Endodermal cell (in vitro differentiated cells): ENCODE measurements around the gene UMAD1. TPM values are rescaled to one million over a fixed set of nuclear protein-coding genes. Genes with fewer than 3 reads are reported as not detected.

ENCODE experiments used
- DNase-seq: peaks from one replicate; pipeline ENCODE4 v3.0.0-alpha.2; 2017
- H3K27ac ChIP-seq: 2 replicates; pipeline ENCODE4 v1.5.1; 2013; ENCODE audit warnings: mild to moderate bottlenecking, low read depth, low read length, moderate library complexity
- H3K27me3 ChIP-seq: 2 replicates; pipeline ENCODE4 v1.6.1; 2013; ENCODE audit warnings: mild to moderate bottlenecking, low read length, moderate library complexity; ENCODE audit not compliant: insufficient read depth, control insufficient read depth, poor library complexity, severe bottlenecking
- H3K36me3 ChIP-seq: 2 replicates; pipeline ENCODE4 v1.7.0; 2013; ENCODE audit warnings: mild to moderate bottlenecking, low read length, moderate library complexity; ENCODE audit not compliant: control insufficient read depth, insufficient read depth
- H3K4me1 ChIP-seq: one replicate; pipeline ENCODE4 v1.7.0; 2013; ENCODE audit warnings: low read length; ENCODE audit not compliant: control insufficient read depth, insufficient read depth
- H3K4me3 ChIP-seq: 2 replicates; pipeline ENCODE4 v1.5.1; 2013; ENCODE audit warnings: mild to moderate bottlenecking, low read length, moderate library complexity
- H3K9ac ChIP-seq: 2 replicates; pipeline ENCODE4 v1.6.1; 2013; ENCODE audit warnings: mild to moderate bottlenecking, low read length, moderate library complexity; ENCODE audit not compliant: poor library complexity, severe bottlenecking; ENCODE audit errors: extremely low read depth
- H3K9me3 ChIP-seq: 2 replicates; pipeline ENCODE4 v1.6.1; 2013; ENCODE audit warnings: mild to moderate bottlenecking, low read length, moderate library complexity; ENCODE audit not compliant: control insufficient read depth
- H3K27ac Mint-ChIP-seq: 2 replicates; pipeline ENCODE4 v1.8.0; 2020; ENCODE audit warnings: mixed read lengths
- H3K27me3 Mint-ChIP-seq: 2 replicates; pipeline ENCODE4 v1.8.0; 2021; ENCODE audit warnings: mild to moderate bottlenecking, mixed read lengths; ENCODE audit not compliant: insufficient read depth
- H3K36me3 Mint-ChIP-seq: 2 replicates; pipeline ENCODE4 v1.8.0; 2020; ENCODE audit warnings: low read depth, mixed read lengths
- H3K4me1 Mint-ChIP-seq: 2 replicates; pipeline ENCODE4 v1.8.0; 2020; ENCODE audit warnings: mixed read lengths
- H3K4me3 Mint-ChIP-seq: 2 replicates; pipeline ENCODE4 v1.8.0; 2020; ENCODE audit warnings: mild to moderate bottlenecking, moderate library complexity, mixed read lengths
- H3K9me3 Mint-ChIP-seq: 2 replicates; pipeline ENCODE4 v1.8.0; 2020; ENCODE audit warnings: mild to moderate bottlenecking, mixed read lengths
- CTCF ChIP-seq: fragments of 200-600 bp; sonication (generic); conservative IDR thresholded peaks from 2 replicates; pipeline ENCODE4 v1.5.0; 2021; ENCODE audit warnings: antibody characterized with exemption, mild to moderate bottlenecking
- WGBS, 2 experiments: methylation state at CpG; one replicate each; pipeline versions ENCODE4 v1.1.5 to v1.1.7; 2013; ENCODE audit warnings: missing lambda C conversion rate in 2 of 2, mixed read lengths in 1 of 2; ENCODE audit not compliant: insufficient coverage in 1 of 2, insufficient read length in 1 of 2; 5-methylcytosine and 5-hydroxymethylcytosine counted together
- total RNA-seq, 2 donors: library from RNA; stranded (reverse); fragmentation: NEBNext Ultra II Directional in 1 of 2; extraction: Animal tissue kit (Norgen Biotek cat#: 25700) in 1 of 2; gene quantifications; 2 replicates in 1 of 2; 3 replicates in 1 of 2; pipeline ENCODE4 v1.2.1, GENCODE V29; 2021

Gene UMAD1
- total RNA-seq, 2 donors from 2014 or later, result 9.7 to 10.3 TPM

- no peaks in the 10 kb centered on the region for H3K27me3 Mint-ChIP-seq
- no peak for DNase-seq
- H3K36me3 Mint-ChIP-seq, result no peaks in the 10 kb centered on the region
- Histone ChIP-seq H3K27me3 (no peaks in the 10 kb centered on the region), H3K36me3 (no peaks in the 10 kb centered on the region), H3K27ac (no peak overlapping the region), H3K9me3 (no peaks in the 10 kb centered on the region), H3K4me3 (no peak overlapping the region), H3K9ac (no peak overlapping the region), H3K4me1 (no peaks in the 10 kb centered on the region)
- no peak overlapping the region for H3K4me3 Mint-ChIP-seq
- H3K27ac Mint-ChIP-seq, result no peak overlapping the region
- H3K9me3 Mint-ChIP-seq, result no peaks in the 10 kb centered on the region
- no peak for TF ChIP-seq CTCF
- 100% methylated on average over 1 of the region's 1 CpG for WGBS, 2 experiments
- peaks cover 3% of the 10 kb centered on the region for H3K4me1 Mint-ChIP-seq
Measured at GRCh38 chr7:7779888-7780287, 139.3 kb downstream of the UMAD1 start.

GRCh38 chr7:7783001-7783400, 142.4 kb downstream of the UMAD1 start:
- no peaks in the 10 kb centered on the region for H3K36me3 Mint-ChIP-seq
- H3K27me3 Mint-ChIP-seq, result no peaks in the 10 kb centered on the region
- WGBS, 2 experiments, result 100% methylated on average over 1 of the region's 1 CpG
- Histone ChIP-seq H3K9me3 (no peaks in the 10 kb centered on the region), H3K36me3 (no peaks in the 10 kb centered on the region), H3K4me1 (no peaks in the 10 kb centered on the region), H3K4me3 (no peak overlapping the region), H3K27ac (no peak overlapping the region), H3K27me3 (no peaks in the 10 kb centered on the region), H3K9ac (no peak overlapping the region)
- DNase-seq, result no peak
- no peaks in the 10 kb centered on the region for H3K9me3 Mint-ChIP-seq
- H3K4me1 Mint-ChIP-seq, result peaks cover 3% of the 10 kb centered on the region
- no peak for TF ChIP-seq CTCF
- H3K27ac Mint-ChIP-seq, result no peak overlapping the region
- no peak overlapping the region for H3K4me3 Mint-ChIP-seq

GRCh38 chr7:7785344-7785973, 144.9 kb downstream of the UMAD1 start:
- Histone ChIP-seq H3K4me1 (no peaks in the 10 kb centered on the region), H3K9ac (no peak overlapping the region), H3K27me3 (no peaks in the 10 kb centered on the region), H3K9me3 (no peaks in the 10 kb centered on the region), H3K27ac (no peak overlapping the region), H3K36me3 (no peaks in the 10 kb centered on the region), H3K4me3 (no peak overlapping the region)
- Mint-ChIP-seq H3K27me3 (no peaks in the 10 kb centered on the region), H3K27ac (no peak overlapping the region), H3K9me3 (no peaks in the 10 kb centered on the region), H3K4me3 (no peak overlapping the region), H3K36me3 (no peaks in the 10 kb centered on the region), H3K4me1 (no peaks in the 10 kb centered on the region)
- DNase-seq, result no peak
- TF ChIP-seq CTCF, result no peak
- WGBS, 2 experiments, result 79 to 92% methylated on average over 5 to 6 of the region's 6 CpGs
